GM19452 (cell line): ENCODE data around the gene BIN1.

Experiments
- ATAC-seq: cut with Tn5 transposase; IDR thresholded peaks from one replicate; pipeline ENCODE4 v1.9.1; 2021; ENCODE audit not compliant: unreplicated experiment

BIN1 gene

GRCh38 chr2:127060264-127060945 is 46.5 kb downstream of the BIN1 start:
- ATAC-seq: no peak

- no peak for ATAC-seq
These were observed 47.4 kb downstream of the BIN1 start for GRCh38 chr2:127059559-127059958.

- no peak for ATAC-seq
These were observed 48.1 kb downstream of the BIN1 start for GRCh38 chr2:127058954-127059252.

GRCh38 chr2:127058246-127058953 is 48.6 kb downstream of the BIN1 start:
- no peak for ATAC-seq

- ATAC-seq: no peak
These were observed 49.3 kb downstream of the BIN1 start for GRCh38 chr2:127057371-127058245.

GRCh38 chr2:127056631-127057370 is 50.2 kb downstream of the BIN1 start:
- no peak for ATAC-seq

GRCh38 chr2:127056086-127056485 is 50.9 kb downstream of the BIN1 start:
- ATAC-seq: no peak

GRCh38 chr2:127055786-127056076 is 51.2 kb downstream of the BIN1 start:
- no peak for ATAC-seq

GRCh38 chr2:127054996-127055785 is 51.8 kb downstream of the BIN1 start:
- no peak for ATAC-seq

- no peak for ATAC-seq
These were observed 52.4 kb downstream of the BIN1 start for GRCh38 chr2:127054604-127054930.

- no peak for ATAC-seq
These were observed 53.0 kb downstream of the BIN1 start for GRCh38 chr2:127053731-127054603.

- ATAC-seq: no peak
These were observed 53.9 kb downstream of the BIN1 start for GRCh38 chr2:127052771-127053691.

- no peak for ATAC-seq
These were observed 54.7 kb downstream of the BIN1 start for GRCh38 chr2:127052057-127052770.

- no peak for ATAC-seq
These were observed 55.6 kb downstream of the BIN1 start for GRCh38 chr2:127051116-127052056.

GRCh38 chr2:127050803-127051115 is 56.2 kb downstream of the BIN1 start:
- no peak for ATAC-seq

GRCh38 chr2:127049927-127050802 is 56.8 kb downstream of the BIN1 start:
- ATAC-seq: peak; percentile 69
